GF-D8 (cell line): Measurements from ENCODE around the gene KLF1.
"Not testable (repeated sequence)": the region's sequence is repeated elsewhere in the genome, so short reads cannot be mapped to it uniquely, and the experiment has no call there.

Source experiments
- DNase-seq: peaks from one replicate; lab custom pipeline; 2025; lab: John Stamatoyannopoulos, UW

Gene KLF1

DNA sequence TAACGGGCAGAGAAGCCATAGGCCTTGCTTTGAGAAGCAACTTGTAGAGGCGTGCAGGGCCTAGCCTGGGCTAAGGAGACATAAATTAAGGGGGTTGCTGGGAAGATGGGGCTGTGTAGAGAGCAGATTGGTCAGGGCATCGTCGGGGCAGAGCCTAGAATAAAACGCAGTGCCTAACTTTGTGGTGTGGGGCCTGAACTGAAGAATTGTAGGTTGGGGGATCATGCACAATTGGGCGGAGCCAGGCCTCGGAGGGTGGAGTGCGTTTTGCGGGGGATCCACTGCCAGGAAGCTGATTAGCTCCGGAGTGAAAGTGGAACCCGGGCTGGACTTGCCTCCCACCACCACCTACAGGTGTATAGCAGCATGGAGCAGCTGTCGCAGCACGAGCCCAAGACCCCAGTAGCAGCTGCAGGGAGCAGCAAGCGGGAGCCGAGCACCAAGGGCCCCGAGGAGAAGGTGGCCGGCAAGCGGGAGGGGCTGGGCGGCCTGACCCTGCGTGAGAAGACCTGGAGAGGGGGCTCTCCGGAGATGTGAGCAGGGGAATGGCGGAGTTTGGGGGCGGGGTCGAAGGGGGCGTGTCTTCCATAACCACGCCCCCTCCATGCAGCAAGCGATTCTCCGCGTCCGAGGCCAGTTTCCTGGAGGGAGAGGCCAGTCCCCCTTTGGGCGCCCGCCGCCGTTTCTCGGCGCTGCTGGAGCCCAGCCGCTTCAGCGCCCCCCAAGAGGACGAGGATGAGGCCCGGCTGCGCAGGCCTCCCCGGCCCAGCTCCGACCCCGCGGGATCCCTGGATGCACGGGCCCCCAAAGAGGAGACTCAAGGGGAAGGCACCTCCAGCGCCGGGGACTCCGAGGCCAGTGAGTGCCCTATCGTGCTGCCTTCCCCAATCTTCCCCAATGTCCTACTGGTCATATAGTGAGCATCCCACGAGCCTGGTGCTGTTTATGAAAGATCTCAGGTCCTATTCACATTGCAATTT lies 19.6 kb downstream of the KLF1 start:
- DNase-seq, result no peak

DNA sequence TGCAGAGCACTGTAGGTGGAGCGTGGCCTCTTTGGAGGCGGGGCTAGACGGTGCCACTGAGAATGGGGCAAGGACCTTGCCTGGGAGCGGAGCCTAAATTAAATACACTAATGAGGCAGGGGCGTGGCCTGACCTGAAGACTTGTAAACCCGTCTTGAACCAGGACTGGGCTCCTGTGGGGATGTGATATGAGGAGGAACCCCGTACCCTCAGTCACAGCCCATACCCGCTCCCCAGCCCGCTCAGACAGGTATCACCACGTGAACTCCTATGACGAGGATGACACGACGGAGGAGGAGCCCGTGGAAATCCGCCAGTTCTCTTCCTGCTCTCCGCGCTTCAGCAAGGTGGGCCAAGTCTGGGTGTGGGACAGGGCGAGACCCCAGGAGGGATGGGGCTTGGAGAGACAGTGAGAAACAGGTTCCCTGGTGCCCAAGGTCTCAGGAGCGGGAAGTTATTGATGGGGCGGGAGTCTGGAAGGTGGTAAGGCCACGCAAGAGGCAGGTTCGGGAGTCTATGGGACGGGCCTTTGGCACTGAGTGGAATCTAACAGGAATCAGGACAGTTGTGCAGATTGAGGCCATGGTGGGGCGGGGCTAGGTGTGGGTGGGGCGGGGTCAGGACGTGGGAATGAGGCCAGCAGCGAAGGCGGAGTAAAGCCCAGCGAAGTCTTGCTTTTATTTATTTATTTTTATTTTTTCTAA lies 20.4 kb downstream of the KLF1 start:
- no peak for DNase-seq

DNA sequence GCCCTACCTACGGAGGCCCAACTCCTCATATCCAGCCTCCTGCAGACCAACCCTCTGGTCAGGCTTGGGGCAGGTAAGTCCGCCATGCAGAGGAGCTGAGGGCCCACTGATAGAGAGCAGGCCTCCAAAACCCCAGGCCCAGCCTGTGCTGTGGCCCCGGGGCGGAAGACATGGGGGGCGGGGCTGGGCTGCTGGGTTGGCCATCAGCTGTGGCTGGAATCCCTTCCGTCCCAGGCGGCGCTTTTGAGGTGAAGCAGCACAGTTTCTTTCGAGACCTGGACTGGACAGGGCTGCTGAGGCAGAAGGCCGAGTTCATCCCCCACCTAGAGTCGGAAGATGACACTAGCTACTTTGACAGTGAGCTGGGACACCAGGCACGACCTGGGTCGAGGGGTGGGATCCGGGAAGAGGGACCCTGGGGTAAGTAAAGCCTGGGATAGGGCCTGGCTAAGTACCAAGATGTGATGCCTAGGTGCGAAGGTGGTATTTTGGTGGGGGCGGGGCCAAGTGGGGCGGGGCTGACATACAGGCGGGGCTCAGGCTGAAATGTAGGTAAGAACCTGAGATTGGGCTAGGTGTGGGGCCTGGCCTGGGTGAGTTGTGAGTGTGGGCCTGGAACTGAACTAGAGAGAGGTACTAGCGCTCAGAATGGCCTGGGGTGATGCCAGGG lies 21.1 kb downstream of the KLF1 start:
- DNase-seq, result no peak

DNA sequence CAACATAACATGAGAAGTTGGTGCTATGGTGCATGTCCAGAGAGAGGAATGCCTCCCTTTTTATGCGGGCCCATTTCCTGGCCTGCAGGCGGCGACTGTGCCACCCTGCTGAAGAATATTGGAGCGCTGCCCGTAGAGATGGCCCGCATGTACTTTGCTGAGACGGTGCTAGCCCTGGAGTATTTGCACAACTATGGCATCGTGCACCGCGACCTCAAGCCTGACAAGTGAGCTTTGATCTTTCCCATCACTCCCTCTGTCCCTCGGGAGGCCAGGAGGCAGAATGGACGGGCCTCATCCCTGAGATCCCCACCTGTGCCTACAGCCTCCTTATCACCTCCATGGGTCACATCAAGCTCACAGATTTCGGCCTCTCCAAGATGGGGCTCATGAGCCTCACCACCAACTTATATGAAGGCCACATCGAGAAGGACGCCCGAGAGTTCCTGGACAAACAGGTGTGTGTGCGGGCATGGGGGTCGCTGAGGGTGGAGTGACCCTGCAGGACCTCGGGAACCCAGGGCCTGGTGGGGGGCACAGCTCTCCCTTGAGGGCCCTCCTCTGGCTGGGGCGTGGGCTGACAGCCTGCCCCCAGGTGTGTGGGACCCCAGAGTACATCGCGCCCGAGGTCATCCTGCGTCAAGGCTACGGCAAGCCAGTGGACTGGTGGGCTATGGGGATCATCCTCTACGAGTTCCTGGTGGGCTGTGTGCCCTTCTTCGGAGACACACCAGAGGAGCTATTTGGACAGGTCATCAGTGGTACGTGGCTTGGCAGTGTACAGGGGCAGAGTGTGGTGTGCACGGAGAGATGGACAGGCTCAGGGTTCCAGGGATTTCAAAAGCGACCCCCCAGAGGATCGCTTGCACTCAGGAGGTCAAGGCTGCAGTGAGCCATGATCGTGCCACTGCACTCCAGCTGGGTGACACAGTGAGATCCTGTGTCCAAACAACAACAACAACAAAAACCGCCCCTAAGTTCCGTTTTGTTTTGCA lies 22.0 kb downstream of the KLF1 start:
- no peak for DNase-seq

DNA sequence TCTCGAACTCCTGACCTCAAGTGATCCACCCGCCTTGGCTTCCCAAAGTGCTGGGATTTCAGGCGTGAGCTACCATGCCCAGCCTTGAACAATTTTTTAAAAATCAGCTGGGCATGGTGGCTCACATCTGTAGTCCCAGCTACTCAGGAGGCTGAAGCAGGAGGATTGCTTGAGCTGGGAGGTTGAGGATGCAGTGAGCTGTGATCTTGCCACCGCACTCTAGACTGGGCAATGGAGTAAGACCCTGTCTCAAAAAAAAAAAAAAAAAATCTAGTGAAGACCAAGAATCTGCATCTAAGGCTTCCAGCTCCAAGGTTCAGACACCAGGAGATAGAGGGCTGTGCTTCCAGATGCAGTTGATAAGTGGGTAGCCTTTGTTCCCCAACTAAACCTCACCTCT lies 22.9 kb downstream of the KLF1 start:
- no peak for DNase-seq

DNA sequence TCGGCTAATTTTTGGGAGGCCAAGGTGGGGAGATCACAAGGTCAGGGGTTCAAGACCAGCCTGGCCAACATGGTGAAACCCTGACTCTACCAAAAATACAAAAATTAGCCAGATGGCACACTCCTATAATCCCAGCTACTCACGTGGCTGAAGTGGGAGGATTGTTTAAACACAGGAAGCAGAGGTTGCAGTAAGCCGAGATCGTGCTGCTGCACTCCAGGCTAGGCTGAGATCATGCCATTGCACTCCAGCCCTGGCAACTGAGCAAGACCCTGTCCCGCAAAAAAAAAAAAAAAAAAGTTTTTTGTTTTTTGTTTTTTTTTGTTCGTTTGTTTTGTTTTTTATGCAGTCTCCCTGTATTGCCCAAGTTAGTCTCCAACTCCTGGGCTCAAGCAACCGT lies 27.5 kb downstream of the KLF1 start:
- no peak for DNase-seq

DNA sequence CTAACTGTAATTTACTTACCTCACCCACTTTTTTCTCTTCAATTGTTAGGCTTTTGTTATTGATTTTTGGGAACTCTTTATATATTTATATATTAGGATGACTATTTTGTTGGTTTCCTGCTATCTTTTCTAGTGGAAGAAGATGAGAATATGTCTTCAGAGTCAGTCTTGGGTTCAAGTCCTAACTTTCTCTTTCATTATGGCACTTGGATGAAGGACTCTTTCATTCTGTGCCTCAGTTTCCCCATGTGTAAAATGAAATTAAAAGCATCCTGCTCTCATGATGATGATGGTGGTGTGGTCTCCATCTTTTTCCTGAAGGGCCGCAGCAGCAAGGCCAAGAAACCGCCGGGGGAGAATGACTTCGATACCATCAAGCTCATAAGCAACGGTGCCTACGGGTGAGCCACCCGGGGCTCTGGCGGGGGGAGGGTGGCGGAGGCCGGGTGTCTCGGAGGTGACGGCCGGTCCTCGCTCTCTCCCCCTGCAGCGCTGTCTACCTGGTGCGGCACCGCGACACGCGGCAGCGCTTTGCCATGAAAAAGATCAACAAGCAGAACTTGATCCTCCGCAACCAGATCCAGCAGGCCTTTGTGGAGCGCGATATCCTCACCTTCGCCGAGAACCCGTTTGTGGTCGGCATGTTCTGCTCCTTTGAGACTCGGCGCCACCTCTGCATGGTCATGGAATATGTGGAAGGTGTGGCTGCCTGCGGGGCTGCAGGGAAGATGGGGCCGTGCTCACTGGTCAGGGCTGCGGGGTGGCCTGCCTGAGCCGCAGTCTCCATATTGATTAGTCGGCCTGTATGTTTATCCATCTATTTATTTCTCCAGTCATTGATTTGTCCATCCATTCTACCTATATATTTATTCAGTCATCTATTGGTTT lies 28.7 kb downstream of the KLF1 start:
- DNase-seq, result no peak

DNA sequence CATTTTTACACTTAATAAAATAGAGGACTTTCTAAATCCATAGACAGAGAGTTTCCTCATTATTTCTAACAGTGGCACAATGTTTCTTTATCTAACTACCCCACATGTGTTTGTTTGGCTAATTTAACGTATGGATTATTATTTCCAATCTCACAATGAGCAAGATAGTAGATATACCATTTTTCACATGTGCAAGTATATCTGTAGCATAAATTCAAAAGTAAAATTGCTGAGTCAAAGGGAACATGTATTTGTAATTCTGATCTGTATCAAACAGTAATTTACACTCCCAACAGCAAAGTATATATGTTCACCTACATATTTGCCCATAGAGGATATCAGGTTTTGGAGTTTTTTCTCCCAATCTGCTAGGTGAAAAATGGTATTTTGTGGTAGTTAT lies 30.3 kb downstream of the KLF1 start:
- no peak for DNase-seq

DNA sequence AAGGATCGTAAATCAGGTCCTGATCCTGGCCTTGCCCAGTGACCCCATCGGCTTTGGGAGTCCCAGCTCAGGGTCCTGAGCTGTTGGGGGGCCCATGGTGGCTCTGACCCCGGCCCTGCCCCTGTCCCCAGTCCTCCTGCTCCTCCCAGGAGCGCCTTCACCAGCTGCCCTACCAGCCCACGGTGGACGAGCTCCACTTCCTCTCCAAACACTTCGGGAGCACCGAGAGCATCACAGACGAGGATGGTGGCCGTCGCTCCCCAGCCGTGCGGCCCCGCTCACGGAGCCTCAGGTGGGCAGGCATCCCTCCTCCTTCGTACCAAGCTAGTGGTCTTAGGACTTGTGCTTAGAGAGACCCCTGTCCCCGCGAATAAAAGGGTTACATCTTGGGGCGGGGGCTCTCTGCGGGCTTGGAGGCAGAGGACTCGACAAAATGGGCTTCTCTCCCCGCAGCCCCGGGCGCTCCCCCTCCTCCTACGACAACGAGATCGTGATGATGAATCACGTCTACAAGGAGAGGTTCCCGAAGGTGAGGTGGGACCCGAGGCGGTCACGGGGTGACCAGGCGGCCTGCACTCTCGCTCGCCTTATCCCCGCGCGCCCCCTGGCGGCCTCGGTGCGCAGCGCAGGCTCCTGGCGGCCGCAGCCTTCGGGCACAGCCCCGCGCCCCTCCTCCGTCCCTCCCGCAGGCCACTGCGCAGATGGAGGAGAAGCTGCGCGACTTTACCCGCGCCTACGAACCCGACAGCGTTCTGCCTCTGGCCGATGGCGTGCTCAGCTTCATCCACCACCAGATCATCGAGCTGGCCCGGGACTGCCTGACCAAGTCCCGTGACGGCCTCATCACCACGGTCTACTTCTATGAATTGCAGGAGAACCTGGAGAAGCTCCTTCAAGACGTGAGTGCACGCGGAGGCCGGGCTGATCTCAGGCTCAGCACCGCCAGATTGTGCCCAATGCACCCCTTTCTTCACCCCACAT lies 39.6 kb downstream of the KLF1 start:
- DNase-seq, result peak; percentile 9

DNA sequence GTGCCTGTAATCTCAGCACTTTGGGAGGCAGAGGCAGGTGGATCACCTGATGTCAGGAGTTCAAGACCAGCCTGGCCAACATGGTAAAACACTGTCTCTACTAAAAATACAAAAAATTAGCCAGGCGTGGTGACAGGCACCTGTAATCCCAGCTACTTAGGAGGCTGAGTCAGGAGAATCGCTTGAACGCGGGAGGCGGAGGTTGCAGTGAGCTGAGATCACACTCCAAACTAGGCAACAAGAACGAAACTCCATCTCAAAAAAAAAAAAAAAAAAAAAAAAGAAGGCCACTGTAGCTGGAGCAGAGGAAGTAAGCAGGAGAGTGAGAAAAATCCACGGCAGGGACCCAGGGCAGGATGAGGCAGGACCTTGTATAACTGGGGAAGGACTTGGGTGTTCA lies 40.4 kb downstream of the KLF1 start:
- DNase-seq, result not testable (repeated sequence)

DNA sequence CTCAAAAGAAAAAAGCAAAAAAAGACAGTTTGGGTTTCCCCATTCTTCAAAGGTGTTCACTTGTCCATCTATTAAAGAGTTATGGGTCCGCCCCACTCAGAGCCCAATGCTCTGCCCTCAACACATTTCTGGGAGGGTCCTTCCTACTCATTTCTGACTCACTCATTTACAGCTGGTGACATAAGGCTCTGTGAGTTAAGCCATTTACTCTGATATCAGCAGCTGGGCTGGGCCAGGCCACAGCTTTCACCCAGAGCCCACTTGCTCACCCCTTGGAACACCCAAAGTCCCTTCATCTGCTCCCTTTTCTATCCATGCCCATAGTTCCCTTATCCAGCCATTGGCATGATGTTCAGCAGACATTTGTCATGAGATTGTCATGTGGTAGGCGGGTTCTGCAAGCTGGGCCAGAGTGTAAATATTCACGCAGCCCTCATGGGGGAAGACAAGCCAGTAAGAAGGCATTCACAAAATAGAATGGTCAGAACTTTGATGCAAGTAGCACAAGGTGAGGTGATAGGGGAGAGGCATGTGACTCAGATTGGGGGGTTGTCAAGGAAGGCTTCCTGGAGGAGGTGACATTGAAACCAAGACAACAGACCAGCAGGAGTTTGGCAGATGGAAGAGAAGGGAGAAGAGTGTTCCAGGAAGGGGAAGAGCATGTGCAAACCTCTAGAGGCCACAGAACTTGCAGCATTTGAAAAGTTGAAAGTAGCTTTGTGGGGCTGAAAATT lies 42.8 kb downstream of the KLF1 start:
- DNase-seq, result no peak

DNA sequence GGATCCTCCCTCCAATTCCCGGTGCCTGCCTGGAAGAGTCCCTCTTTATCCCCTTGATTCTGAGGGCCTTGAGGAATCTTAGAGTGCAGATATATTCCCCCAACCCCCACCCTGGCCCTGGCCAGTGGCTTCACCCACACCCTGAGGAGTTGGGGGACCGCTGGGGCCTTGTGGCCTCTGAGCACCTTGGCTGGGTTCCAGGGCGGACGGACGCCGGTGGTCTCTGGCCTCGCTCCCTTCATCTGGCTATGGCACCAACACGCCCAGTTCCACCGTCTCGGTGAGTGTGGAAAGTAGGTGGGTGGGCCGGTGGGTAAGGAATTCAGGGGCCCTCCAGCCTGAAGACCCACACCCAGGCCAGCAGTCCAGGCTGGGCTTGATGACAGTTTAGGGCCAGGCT lies 43.7 kb downstream of the KLF1 start:
- DNase-seq, result no peak

DNA sequence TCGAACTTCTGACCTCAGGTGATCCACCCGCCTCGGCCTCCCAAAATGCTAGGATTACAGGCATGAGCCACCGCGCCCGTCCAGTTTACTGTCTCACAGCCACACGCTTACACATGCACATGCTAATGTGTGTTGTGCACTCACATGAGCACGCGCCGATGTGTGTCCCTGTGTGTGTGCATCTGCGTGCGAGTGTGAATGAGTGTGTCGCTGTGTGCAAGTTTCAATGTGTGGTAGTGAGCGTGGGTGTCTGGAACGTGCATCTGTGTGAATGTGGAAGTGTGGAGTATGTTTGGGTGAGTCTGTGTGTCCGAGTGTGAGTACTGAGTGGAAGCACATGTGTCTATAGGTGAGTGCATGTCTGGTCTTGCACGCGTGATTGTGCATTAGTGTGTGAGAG lies 44.5 kb downstream of the KLF1 start:
- DNase-seq, result no peak

DNA sequence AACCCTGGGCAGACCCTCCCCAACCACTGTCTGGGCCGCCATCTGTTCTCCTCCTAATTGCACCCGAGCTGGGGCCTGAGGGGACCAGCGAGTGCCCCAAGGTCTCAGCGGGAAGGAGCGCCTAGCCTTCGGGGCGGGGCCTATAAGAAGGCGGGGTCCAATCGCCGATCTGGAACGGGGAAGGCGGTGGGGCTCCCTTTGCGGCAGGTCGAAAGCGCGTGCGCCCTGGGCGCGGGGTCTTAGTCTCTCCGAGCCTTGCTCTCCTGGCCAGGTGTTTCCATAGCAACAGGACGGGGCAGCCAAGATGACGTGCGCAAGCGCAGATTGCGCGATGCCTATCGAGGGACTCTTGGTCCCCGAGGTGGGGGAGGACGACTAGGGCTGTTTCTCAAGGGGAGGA lies 45.9 kb downstream of the KLF1 start:
- no peak for DNase-seq

DNA sequence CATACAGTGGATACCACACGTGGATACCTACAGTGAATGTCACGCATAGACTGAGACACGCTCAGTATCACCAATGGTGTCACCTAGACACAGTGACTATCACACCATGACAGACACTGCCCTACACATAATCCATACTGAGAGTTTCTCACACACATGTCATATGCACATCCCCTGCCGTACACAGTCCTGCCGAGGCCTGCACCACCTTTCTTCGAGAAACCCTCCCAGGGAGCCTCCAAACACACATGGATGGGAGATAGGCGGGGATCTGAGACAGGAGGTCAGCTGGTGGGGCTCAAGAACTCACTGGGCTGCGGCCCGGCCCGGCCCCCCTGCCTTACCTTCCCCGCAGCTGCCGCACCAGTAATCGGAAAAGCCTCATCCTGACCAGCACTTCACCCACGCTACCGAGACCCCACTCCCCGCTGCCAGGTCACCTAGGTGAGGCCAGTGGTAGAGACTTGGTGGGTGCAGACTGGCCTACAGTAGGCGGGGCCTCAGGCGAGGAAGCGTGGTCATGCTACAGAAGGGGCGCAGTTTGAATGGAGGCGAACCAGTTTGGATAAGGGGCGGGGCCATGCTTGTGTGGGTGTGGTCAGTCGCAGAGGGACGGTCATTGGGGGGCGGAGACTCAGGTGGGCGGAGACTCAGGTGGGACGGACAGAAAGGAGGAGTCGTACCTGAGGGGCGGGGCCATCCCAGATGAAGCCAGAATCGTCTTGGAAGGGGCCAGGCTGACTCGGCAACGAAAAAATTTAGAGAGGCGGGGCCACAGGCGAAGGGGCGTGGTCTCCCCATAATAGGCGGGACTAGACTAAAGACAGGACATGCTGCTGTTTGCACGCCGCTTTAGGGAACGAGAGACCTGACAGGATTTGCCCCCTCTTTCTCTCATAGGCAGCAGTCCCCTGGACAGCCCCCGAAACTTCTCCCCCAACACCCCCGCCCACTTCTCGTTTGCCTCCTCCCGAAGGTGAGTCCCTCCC lies 46.6 kb downstream of the KLF1 start:
- DNase-seq, result no peak

DNA sequence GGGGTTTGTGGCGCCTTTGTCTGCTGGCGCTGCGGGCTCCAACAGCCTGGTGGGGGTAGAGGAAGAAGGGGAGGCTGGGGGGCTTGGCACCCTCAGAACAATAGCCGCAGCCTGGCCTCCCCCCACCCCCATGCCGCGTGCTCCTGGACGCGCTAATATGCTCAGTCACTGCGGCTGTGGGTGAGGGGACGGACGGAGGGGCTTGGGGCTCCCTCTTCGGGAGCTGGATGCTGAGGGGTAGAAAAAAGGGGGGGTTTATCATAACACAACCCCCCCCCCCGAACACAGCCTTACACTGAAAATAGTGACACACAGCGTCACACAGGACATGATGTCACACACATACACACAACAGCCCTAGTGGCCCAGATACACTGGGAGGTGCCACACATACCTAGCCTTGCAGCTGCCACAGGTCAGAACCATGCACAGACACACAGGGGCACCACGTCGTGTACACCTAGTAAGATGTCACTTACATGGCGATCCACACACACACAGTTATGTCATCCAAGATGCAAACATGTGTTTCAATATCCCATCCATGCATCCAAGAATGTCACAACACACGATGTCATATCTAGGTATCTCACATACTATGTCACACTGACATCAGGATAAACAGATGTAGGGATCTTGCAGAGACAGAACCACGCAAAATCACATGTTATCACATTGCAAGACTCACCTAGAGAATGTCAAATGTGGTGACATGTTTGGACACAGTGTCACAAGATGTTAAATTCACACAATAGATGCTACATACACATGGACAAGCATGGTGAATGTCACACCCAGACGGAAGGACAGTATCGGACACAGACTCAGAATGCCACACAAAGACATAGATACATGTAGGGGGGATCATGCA lies 47.9 kb downstream of the KLF1 start:
- DNase-seq, result no peak
